Endodermal cell (in vitro differentiated cells): ENCODE measurements around the gene NIPSNAP3A. TPM values are rescaled to one million over a fixed set of nuclear protein-coding genes. Genes with fewer than 3 reads are reported as not detected.

Experiments
- DNase-seq: peaks from one replicate; pipeline ENCODE4 v3.0.0-alpha.2; 2017
- H3K27ac ChIP-seq: 2 replicates; pipeline ENCODE4 v1.5.1; 2013; ENCODE audit warnings: mild to moderate bottlenecking, low read depth, low read length, moderate library complexity
- H3K27me3 ChIP-seq: 2 replicates; pipeline ENCODE4 v1.6.1; 2013; ENCODE audit warnings: mild to moderate bottlenecking, low read length, moderate library complexity; ENCODE audit not compliant: insufficient read depth, control insufficient read depth, poor library complexity, severe bottlenecking
- H3K36me3 ChIP-seq: 2 replicates; pipeline ENCODE4 v1.7.0; 2013; ENCODE audit warnings: mild to moderate bottlenecking, low read length, moderate library complexity; ENCODE audit not compliant: control insufficient read depth, insufficient read depth
- H3K4me1 ChIP-seq: one replicate; pipeline ENCODE4 v1.7.0; 2013; ENCODE audit warnings: low read length; ENCODE audit not compliant: control insufficient read depth, insufficient read depth
- H3K4me3 ChIP-seq: 2 replicates; pipeline ENCODE4 v1.5.1; 2013; ENCODE audit warnings: mild to moderate bottlenecking, low read length, moderate library complexity
- H3K9ac ChIP-seq: 2 replicates; pipeline ENCODE4 v1.6.1; 2013; ENCODE audit warnings: mild to moderate bottlenecking, low read length, moderate library complexity; ENCODE audit not compliant: poor library complexity, severe bottlenecking; ENCODE audit errors: extremely low read depth
- H3K9me3 ChIP-seq: 2 replicates; pipeline ENCODE4 v1.6.1; 2013; ENCODE audit warnings: mild to moderate bottlenecking, low read length, moderate library complexity; ENCODE audit not compliant: control insufficient read depth
- H3K27ac Mint-ChIP-seq: 2 replicates; pipeline ENCODE4 v1.8.0; 2020; ENCODE audit warnings: mixed read lengths
- H3K27me3 Mint-ChIP-seq: 2 replicates; pipeline ENCODE4 v1.8.0; 2021; ENCODE audit warnings: mild to moderate bottlenecking, mixed read lengths; ENCODE audit not compliant: insufficient read depth
- H3K36me3 Mint-ChIP-seq: 2 replicates; pipeline ENCODE4 v1.8.0; 2020; ENCODE audit warnings: low read depth, mixed read lengths
- H3K4me1 Mint-ChIP-seq: 2 replicates; pipeline ENCODE4 v1.8.0; 2020; ENCODE audit warnings: mixed read lengths
- H3K4me3 Mint-ChIP-seq: 2 replicates; pipeline ENCODE4 v1.8.0; 2020; ENCODE audit warnings: mild to moderate bottlenecking, moderate library complexity, mixed read lengths
- H3K9me3 Mint-ChIP-seq: 2 replicates; pipeline ENCODE4 v1.8.0; 2020; ENCODE audit warnings: mild to moderate bottlenecking, mixed read lengths
- CTCF ChIP-seq: fragments of 200-600 bp; sonication (generic); conservative IDR thresholded peaks from 2 replicates; pipeline ENCODE4 v1.5.0; 2021; ENCODE audit warnings: antibody characterized with exemption, mild to moderate bottlenecking
- WGBS, 2 experiments: methylation state at CpG; one replicate each; pipeline versions ENCODE4 v1.1.5 to v1.1.7; 2013; ENCODE audit warnings: missing lambda C conversion rate in 2 of 2, mixed read lengths in 1 of 2; ENCODE audit not compliant: insufficient coverage in 1 of 2, insufficient read length in 1 of 2; 5-methylcytosine and 5-hydroxymethylcytosine counted together
- total RNA-seq, 2 donors: library from RNA; stranded (reverse); fragmentation: NEBNext Ultra II Directional in 1 of 2; extraction: Animal tissue kit (Norgen Biotek cat#: 25700) in 1 of 2; gene quantifications; 2 replicates in 1 of 2; 3 replicates in 1 of 2; pipeline ENCODE4 v1.2.1, GENCODE V29; 2021

NIPSNAP3A gene
- total RNA-seq, 2 donors from 2014 or later, result 18.8 to 20.5 TPM

GRCh38 chr9:104808035-104808614 is 60.6 kb downstream of the NIPSNAP3A start:
- no peaks in the 10 kb centered on the region for H3K4me1 Mint-ChIP-seq
- no peak overlapping the region for H3K9ac ChIP-seq
- peaks cover 91% of the 10 kb centered on the region for H3K36me3 ChIP-seq
- H3K9me3 Mint-ChIP-seq, result no peaks in the 10 kb centered on the region
- peaks cover 59% of the 10 kb centered on the region for H3K36me3 Mint-ChIP-seq
- H3K27me3 ChIP-seq, result no peaks in the 10 kb centered on the region
- no peak overlapping the region for H3K4me3 Mint-ChIP-seq
- DNase-seq, result peak; percentile 79
- H3K27ac ChIP-seq, result no peak overlapping the region
- peak; percentile 70 for TF ChIP-seq CTCF
- H3K4me1 ChIP-seq, result no peaks in the 10 kb centered on the region
- no peaks in the 10 kb centered on the region for H3K27me3 Mint-ChIP-seq
- no peaks in the 10 kb centered on the region for H3K9me3 ChIP-seq
- WGBS, 2 experiments, result 89 to 90% methylated on average over 3 of the region's 3 CpGs
- H3K4me3 ChIP-seq, result no peak overlapping the region
- no peak overlapping the region for H3K27ac Mint-ChIP-seq

Other genes with a start within 250 kb of the NIPSNAP3A start
- gene OR13F1, start 243.4 kb upstream of the NIPSNAP3A start, total RNA-seq, result not detected
- not detected for gene OR13C4, start 220.5 kb upstream of the NIPSNAP3A start, total RNA-seq
- gene OR13C3, start 210.8 kb upstream of the NIPSNAP3A start, total RNA-seq, result not detected
- not detected for gene OR13C8, start 178.5 kb upstream of the NIPSNAP3A start, total RNA-seq
- not detected for gene OR13C5, start 148.3 kb upstream of the NIPSNAP3A start, total RNA-seq
- gene OR13C2, start 142.1 kb upstream of the NIPSNAP3A start, total RNA-seq, result not detected
- not detected for gene OR13C9, start 129.5 kb upstream of the NIPSNAP3A start, total RNA-seq
- gene OR13D1, start 53.2 kb upstream of the NIPSNAP3A start, total RNA-seq, result not detected
- 1 to 10 TPM in 1 of 2 donors, under 1 TPM in 1; 0.91 to 1.7 TPM for gene NIPSNAP3B, start 16.4 kb downstream of the NIPSNAP3A start, total RNA-seq
- 10 to 100 TPM; 21.6 to 34.8 TPM for gene ABCA1, start 180.5 kb downstream of the NIPSNAP3A start, total RNA-seq